ENCODE results near the gene MEIOSIN.
A peak's percentile ranks its signal among the peaks of the same experiment; 100 is the strongest.
"Not testable (repeated sequence)": the region's sequence is repeated elsewhere in the genome, so short reads cannot be mapped to it uniquely, and the experiment has no call there.

Gene MEIOSIN, protein sequence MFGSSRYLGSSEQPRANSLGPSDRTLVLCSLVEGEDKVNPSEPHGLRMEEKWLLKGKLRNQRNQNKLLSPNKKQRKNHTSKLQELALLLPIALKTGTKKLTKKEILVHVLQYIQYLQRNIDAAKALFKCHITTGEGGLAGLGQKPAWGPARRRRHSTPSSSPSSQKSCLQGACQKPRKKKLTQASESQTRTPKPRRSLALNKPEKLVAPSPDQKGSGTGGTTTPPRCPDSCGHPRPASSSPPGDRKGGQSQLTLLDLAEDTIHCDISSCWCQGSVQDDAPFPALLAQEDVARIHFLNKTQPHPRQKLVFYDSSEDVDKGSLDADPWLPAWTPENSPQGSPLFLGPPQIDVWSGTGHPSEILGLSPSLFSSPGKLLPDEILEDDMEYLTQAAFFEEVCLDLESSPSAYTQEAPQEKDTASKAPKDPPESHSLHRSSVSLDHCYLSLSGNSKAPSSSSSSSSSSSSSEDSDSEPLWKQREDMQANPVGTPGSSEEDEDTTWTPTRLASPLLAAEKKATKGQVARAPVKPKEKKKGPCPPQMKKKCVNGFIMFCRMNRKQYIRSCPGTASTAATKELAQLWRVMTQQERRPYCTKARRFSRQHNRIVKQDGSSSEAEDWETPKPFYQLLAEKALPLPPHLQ

DNA sequence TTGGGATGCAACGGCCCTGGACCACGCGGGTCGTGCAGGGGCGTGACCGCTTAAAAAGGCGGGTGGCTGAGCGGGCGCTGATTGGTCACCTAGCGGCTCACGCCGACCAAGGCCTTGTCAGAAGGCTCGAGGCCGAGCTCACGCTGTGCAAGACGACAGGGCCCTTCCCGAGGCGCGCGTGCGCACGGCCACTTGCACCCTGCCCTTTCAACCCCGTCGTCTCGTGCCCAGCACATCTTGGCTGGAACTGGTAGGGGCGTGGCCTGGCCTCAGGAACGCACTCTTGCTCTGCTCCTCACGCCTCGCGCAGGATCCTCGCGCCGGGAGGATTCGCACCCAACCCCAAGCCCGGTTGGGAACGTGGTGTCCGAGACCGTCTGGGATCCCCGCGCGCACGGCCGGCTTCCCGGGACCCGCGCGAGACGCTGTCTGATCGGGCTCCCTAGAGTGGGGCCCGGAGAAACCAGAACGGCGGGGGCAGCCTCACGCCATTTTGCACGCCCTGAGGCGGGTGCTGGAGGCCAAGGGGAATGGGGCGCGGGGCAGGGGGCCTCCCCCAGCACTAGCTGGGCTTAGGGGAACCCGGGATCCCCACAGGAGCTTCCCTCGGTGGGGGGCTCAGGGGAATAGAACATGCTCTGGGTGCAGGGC, at the start of gene MEIOSIN:
TSS of gene MEIOSIN (plus strand) at position 280 of the 651 bp plus-strand sequence. CDS start 1,938 bp downstream, outside the sequence.
- no peak for DNase-seq

- not testable (repeated sequence) for DNase-seq
These were observed 48.2 kb upstream of the MEIOSIN start for GRCh38 chr19:45685045-45685444.

DNA sequence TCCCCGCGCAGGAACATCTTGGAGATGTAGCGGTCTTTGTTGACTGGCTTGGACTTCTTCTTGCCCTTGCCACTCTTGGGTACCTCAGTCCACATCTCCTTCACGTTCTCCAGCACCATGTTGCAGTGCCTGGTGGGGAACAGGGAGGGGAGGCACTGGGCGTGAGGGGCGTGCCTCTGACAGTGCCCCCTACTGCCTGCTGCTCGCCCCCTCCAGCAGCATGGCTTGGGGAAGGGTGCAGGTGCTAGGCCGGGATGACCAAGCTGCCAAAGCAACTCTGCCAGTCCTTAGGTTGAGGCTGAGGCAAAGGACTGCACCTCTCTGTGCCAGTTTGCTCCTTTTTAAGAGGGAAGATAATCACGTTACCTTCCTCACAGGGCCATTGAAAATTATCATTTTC, 45.6 kb upstream of the MEIOSIN start:
- no peak for DNase-seq

DNA sequence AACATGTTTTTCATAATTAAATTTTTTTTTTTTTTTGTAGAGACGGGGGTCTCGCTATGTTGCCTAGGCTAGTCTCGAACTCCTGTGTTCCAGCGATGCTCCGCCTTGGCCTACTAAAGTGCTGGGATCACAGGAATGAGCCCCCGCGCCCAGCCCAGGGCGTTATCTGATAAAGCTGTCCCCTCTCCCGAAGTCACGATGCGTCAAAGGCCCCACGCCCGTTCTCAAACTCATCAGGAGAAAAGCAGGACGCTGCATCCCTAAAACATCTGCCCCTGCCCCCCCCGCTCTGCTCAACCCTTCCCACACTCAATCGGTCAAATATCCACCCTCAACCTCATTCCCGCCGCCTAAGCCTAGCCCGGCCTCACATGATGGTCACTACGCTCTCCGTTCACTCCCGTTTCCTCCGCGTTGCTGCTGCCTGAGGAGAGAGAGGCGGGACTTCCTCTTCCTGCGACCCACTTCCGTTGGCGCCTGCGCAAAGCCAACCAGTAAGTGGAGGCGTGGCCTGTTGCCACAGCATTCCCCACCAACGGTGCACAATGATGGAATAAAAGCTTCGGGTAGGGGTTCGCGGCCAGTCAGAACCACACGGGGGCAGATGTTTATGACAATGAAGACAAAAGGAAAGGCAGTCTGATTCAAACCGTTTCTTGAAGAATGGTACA, 41.6 kb upstream of the MEIOSIN start, which contains the start of gene SNRPD2:
TSS of gene SNRPD2 (minus strand) at position 438 of the 671 bp plus-strand sequence. CDS start at position 373, 65 bp downstream.
- DNase-seq: peak; percentile 89

- peak; percentile 100 for DNase-seq
These were observed 40.8 kb upstream of the MEIOSIN start, which contains the start of gene QPCTL for GRCh38 chr19:45692187-45693105. QPCTL (plus strand) TSS chr19:45692666; CDS start chr19:45692704, 38 bp downstream.

DNA sequence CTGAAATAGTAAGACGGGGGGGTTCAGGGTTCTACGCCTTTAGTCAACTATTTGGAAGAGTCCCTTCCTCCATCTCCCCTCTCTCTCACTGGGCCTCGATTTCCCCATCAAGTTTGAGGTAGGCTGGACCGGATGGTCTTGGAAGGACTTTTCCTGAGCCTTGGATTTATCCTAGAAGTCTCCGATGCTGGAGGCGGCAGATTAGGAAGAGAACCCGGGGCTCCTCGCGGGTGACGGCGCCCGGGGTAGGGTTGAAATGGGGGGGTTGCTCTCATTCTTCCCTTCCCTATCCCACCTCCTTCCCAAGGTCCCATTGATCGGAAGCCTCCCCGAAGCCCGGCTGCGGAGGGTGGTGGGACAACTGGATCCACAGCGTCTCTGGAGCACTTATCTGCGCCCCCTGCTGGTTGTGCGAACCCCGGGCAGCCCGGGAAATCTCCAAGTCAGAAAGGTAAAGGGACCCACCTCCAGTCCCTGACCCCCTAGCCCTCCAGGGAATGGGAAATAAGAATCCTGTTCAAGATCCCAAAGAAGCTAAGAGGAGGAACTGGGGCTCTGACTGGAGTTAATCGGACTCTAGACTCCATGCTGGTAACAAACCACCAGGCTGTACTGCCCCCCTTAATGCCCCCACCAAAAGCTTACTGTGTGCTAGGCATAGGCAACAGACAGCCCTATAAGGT, 40.0 kb upstream of the MEIOSIN start:
- DNase-seq: peak; percentile 23

DNA sequence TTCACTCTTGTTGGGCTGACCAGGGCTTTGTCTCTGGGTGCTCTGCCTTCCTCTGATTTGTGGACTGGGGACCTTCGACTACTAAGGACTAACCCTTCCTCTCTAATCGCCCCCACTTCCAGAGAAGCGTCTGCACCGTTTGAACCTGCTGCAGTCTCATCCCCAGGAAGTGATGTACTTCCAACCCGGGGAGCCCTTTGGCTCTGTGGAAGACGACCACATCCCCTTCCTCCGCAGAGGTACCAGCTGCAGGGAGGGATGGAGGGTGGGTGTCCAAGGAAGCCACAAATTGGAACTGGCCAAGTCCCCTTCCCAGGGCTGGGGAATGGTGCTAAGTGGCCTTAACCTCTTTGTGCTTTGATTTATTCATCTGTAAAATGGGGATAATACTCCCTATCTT, 31.6 kb upstream of the MEIOSIN start:
- DNase-seq: peak; percentile 0

DNA sequence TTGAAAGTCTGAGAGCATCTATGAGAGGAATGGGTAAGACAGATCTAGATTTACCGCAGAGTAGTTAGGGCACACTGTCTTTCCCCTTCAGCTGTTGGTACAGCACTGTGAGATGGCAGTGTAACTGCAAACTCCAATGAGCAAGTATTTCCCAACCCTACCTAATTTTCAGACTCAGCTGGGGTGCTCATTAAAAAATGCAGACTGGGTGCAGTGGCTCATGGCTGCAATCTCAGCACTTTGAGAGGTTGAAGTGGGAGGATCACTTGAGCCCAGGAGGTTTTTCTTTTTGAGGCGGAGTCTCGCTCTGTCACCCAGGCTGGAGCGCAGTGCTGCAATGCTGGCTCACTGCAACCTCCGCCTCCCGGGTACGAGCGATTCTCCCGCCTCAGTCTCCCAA, 28.1 kb upstream of the MEIOSIN start:
- no peak for DNase-seq

GRCh38 chr19:45705710-45706415, 27.4 kb upstream of the MEIOSIN start:
- DNase-seq: no peak

DNA sequence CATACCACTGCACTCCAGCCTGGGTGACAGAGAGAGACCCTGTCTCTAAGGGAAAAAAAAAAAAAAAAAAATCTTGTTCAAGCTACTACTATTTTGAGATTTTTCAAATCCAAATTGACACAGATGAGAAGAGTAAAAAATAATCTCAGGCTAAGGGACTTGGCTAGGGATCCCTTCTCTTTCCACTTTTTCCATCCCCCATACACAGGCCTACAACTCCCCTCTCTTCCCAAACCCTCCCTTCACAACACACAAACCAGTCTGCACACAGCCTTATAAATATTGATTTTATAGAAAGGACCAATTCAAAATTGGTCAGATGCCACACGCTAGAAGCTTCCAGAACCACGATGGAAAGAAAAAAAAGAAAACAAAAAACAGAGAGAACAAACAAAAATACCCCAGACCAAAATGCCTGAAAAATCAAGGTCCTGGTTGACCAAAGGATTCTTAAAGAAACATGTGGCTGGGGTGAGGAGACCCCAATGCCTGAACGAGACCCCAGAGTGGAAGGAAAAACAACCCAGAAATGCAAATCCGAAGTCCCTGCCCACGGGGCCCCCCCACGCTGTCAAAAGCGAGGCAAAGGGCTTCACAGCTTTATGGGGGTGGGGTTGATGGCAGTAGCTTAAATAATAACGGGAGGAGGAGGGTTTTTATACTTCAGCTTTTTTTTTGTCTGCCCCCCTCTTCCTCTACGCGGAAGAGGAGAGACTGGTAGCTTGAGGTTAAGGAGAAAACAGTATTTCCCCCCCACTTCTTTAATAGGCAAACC, 22.7 kb upstream of the MEIOSIN start:
- DNase-seq: no peak

DNA sequence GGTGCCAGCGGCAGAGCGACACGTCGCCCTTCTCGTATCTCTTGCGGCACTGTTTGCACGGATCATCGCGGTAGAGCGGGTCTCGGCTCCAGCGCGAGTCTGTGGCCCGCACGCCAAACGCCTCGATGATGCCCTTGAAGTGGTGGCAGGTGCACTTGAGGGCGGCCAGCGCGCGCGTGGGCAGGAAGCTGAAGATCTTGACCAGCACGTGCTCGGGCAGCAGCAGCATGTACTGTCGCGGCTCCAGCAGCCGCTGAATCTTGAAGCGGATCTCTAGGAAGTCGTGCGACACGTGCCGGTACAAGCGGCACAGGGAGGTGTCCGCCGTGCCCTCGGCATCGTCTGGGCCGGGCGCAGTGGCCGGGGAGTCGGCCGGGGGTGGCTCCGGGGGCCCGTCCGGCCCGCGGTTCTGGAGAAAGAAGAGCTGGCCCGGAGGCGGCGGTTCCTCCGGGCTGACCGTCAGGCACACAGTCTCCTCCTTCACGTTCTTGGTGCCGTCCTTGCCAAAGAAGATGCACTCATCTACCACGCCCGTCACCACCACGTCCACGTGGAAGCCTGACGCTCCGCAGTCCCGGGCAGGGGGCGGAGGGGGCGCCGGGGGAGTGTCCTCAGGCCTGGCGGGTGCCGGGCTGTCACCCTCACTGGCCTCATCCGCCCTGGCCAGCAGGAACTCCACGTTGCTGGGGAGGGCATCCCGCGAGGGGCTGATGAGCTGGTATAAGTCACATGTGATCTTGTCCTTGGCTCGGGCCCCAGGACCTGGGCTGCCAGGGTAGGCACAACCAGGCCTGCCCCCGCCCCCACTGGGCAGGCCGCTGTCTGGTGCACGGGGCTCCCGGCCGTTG, 21.2 kb upstream of the MEIOSIN start:
- DNase-seq: no peak

GRCh38 chr19:45712699-45713067, 20.6 kb upstream of the MEIOSIN start:
- DNase-seq: no peak

DNA sequence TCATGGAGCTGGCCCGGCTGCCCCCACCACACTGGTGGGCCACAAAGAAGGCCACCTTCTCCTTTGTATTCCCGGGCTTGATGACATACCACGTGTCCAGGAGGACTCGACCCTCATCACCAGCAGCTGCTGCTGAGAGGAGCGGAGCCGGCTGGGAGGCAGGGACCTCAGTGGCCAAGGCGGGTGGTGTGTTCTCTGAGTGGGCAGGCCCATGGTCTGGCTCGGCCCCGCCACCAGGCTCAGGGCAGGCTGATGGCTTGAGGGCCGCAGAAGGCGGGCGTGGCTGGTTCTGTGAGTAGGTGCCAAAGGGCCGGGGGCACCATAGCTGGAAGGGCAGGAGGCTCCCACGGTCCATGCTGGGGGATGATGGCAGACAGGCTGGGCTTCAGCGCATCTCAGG, 20.1 kb upstream of the MEIOSIN start:
- DNase-seq: no peak

DNA sequence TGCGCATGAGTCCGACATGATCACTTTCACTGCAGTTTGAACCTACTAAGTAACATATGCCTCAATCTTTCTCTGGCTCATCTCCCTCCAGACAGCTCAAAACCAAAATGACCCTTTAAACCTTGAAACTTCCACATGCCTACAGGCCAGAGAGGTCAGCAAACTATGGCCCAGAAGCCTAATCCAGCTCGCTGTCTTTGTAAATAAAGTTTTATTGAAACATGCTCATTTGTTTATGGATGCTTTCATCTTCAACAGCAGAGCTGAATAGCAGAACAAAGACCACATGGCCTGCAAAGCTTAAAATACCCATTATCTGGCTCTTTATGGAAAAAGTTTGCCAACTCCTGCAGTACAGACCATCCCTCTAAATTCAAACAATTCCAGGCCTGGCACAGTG, 18.1 kb upstream of the MEIOSIN start:
- DNase-seq: no peak

- no peak for DNase-seq
These were observed 16.7 kb upstream of the MEIOSIN start for GRCh38 chr19:45716359-45717130.

GRCh38 chr19:45717131-45717982, 15.9 kb upstream of the MEIOSIN start:
- peak; percentile 99 for DNase-seq

Measured in GDM1 (cell line).